ENCODE results near the gene CKLF.

GRCh38 chr16:66516808-66517585 lies 35.4 kb upstream of the CKLF start:
- TF ChIP-seq, protein P1, sequence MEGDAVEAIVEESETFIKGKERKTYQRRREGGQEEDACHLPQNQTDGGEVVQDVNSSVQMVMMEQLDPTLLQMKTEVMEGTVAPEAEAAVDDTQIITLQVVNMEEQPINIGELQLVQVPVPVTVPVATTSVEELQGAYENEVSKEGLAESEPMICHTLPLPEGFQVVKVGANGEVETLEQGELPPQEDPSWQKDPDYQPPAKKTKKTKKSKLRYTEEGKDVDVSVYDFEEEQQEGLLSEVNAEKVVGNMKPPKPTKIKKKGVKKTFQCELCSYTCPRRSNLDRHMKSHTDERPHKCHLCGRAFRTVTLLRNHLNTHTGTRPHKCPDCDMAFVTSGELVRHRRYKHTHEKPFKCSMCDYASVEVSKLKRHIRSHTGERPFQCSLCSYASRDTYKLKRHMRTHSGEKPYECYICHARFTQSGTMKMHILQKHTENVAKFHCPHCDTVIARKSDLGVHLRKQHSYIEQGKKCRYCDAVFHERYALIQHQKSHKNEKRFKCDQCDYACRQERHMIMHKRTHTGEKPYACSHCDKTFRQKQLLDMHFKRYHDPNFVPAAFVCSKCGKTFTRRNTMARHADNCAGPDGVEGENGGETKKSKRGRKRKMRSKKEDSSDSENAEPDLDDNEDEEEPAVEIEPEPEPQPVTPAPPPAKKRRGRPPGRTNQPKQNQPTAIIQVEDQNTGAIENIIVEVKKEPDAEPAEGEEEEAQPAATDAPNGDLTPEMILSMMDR (IDR thresholded peaks at IDR 0.05) = no peak
- no peak for TF ChIP-seq POLR2A (IDR thresholded peaks at IDR 0.05)

Data from lower leg skin (tissue), 3 donors.